SU-DHL-6 (cell line): ENCODE results near the gene ANKRD42.

Experiments
- H2AFZ ChIP-seq: fragments of 200-600 bp; sonication (generic); 2 replicates; pipeline ENCODE4 v1.6.1; 2014; ENCODE audit warnings: low read depth, mild to moderate bottlenecking, moderate library complexity, mixed read lengths, antibody characterized with exemption, low read length; ENCODE audit not compliant: severe bottlenecking
- H3F3A ChIP-seq: fragments of 200-600 bp; shearing (Covaris generic); 2 replicates; pipeline ENCODE4 v1.6.0; 2016; ENCODE audit warnings: antibody characterized with exemption, mild to moderate bottlenecking; ENCODE audit not compliant: insufficient read depth
- H3K27ac ChIP-seq: fragments of 200-600 bp; sonication (generic); 2 replicates; pipeline ENCODE4 v1.5.1; 2016; ENCODE audit warnings: low read depth, mild to moderate bottlenecking, low read length, moderate library complexity, mixed read lengths
- H3K27me3 ChIP-seq: fragments of 200-600 bp; sonication (generic), shearing (Covaris generic); 2 replicates; pipeline ENCODE4 v1.6.0; 2014; ENCODE audit warnings: mild to moderate bottlenecking, low read length
- H3K36me3 ChIP-seq: fragments of 200-600 bp; sonication (generic); 2 replicates; pipeline ENCODE4 v1.6.1; 2014; ENCODE audit warnings: mild to moderate bottlenecking, low read length, mixed read lengths
- H3K4me2 ChIP-seq: fragments of 300-600, 200-600 bp; shearing (Covaris generic), sonication (generic); 2 replicates; pipeline ENCODE4 v1.6.0; 2014; ENCODE audit warnings: low read length, low read depth, mild to moderate bottlenecking; ENCODE audit not compliant: poor library complexity, severe bottlenecking
- H3K4me3 ChIP-seq: fragments of 200-600 bp; sonication (generic); 2 replicates; pipeline ENCODE4 v1.5.1; 2014; ENCODE audit warnings: antibody characterized with exemption, low read length, mild to moderate bottlenecking, mixed read lengths; ENCODE audit not compliant: insufficient read depth, poor library complexity, severe bottlenecking
- H3K79me2 ChIP-seq: fragments of 200-600 bp; sonication (generic); 2 replicates; pipeline ENCODE4 v1.6.1; 2014; ENCODE audit warnings: mild to moderate bottlenecking, low read length, moderate library complexity; ENCODE audit not compliant: insufficient read depth
- H3K9ac ChIP-seq: fragments of 200-600 bp; sonication (generic); 2 replicates; pipeline ENCODE4 v1.7.0; 2014; ENCODE audit warnings: mild to moderate bottlenecking, low read length
- H3K9me2 ChIP-seq: fragments of 200-600 bp; sonication (generic); replicated peaks from 2 replicates; pipeline ENCODE4 v1.6.1; 2014; ENCODE audit warnings: low read length; ENCODE audit not compliant: insufficient read depth
- H3K9me3 ChIP-seq: fragments of 200-600 bp; sonication (generic); 2 replicates; pipeline ENCODE4 v1.6.1; 2014; ENCODE audit warnings: low read length, mixed read lengths; ENCODE audit not compliant: insufficient read depth
- H4K20me1 ChIP-seq: fragments of 200-600 bp; sonication (generic); 2 replicates; pipeline ENCODE4 v1.6.1; 2014; ENCODE audit warnings: low read depth, mild to moderate bottlenecking, antibody characterized with exemption, low read length, moderate library complexity, mixed read lengths
- EZH2phosphoT487 ChIP-seq: fragments of 200-600 bp; sonication (generic), shearing (Covaris generic); conservative IDR thresholded peaks from 2 replicates; pipeline ENCODE4 v1.6.1; 2018; ENCODE audit warnings: mild to moderate bottlenecking, antibody characterized with exemption, low read length, moderate library complexity, mixed read lengths
- TF ChIP-seq, protein P1 (sequence below): fragments of 200-600 bp; sonication (generic); IDR thresholded peaks from one replicate; pipeline ENCODE4 v1.5.1; 2017; ENCODE audit warnings: antibody characterized with exemption, mild to moderate bottlenecking, low read length, moderate library complexity; ENCODE audit not compliant: insufficient read depth, poor library complexity, severe bottlenecking

Gene ANKRD42

DNA sequence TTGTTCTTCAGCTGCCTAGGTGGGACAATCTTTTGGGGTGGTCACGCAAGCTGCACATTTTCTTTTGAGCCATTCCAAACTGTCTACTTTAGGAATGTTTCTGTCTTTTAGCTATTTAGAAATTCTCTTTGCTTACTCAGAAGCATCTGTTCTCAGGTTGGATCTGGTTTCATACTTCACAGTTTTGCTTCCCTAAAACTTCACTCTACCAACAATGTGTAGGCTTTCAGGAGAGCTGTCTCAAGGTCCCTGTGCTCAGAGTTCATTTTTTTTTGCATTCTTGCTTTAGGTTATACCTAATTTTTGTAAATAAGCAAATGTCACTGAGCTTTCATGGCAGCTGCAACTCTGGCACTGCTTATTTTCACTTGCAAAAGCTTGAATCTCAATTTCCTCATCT lies 55.9 kb downstream of the ANKRD42 start:
- Histone ChIP-seq H3K4me2 (no peak overlapping the region), H3K36me3 (no peaks in the 10 kb centered on the region), H3F3A (no peaks in the 10 kb centered on the region), H3K9me3 (no peaks in the 10 kb centered on the region), H3K9me2 (no peaks in the 10 kb centered on the region), H3K4me3 (no peak overlapping the region), H3K9ac (no peak overlapping the region), H3K27ac (no peak overlapping the region), H2AFZ (no peak overlapping the region), H3K79me2 (no peaks in the 10 kb centered on the region), H4K20me1 (no peaks in the 10 kb centered on the region), H3K27me3 (no peaks in the 10 kb centered on the region)
- no peak for TF ChIP-seq EZH2phosphoT487
- TF ChIP-seq, protein P1, sequence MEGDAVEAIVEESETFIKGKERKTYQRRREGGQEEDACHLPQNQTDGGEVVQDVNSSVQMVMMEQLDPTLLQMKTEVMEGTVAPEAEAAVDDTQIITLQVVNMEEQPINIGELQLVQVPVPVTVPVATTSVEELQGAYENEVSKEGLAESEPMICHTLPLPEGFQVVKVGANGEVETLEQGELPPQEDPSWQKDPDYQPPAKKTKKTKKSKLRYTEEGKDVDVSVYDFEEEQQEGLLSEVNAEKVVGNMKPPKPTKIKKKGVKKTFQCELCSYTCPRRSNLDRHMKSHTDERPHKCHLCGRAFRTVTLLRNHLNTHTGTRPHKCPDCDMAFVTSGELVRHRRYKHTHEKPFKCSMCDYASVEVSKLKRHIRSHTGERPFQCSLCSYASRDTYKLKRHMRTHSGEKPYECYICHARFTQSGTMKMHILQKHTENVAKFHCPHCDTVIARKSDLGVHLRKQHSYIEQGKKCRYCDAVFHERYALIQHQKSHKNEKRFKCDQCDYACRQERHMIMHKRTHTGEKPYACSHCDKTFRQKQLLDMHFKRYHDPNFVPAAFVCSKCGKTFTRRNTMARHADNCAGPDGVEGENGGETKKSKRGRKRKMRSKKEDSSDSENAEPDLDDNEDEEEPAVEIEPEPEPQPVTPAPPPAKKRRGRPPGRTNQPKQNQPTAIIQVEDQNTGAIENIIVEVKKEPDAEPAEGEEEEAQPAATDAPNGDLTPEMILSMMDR: no peak

DNA sequence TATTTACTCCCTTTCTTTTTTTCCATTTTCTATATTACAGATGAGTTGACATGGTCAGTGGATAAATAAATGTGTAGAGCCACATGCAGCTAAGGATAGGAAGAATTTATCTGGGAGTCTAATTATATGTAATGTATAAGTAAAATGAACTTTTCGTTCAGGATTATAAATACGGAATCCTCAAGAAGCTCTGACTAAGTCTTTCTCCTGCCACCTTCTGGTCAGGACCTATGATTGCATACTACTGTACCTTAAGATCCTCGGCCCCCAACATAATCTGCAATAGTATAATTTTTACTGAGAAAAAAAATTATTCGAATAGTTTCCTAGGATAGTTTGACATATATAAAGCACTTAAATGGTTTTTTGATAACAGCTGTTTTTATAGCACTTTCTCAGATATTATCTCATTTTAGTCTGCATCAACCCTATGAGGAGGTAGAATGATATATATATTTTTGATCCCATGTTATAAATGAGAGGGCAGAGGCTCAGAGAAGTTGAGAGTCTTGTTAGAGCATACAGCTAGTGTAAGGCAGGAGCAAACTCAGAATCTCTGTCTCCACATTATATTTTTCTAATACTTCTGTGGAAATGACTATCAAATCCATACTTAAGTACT lies 56.6 kb downstream of the ANKRD42 start:
- Histone ChIP-seq H3K9ac (no peak overlapping the region), H2AFZ (no peak overlapping the region), H3K79me2 (no peaks in the 10 kb centered on the region), H4K20me1 (no peaks in the 10 kb centered on the region), H3K27ac (no peak overlapping the region), H3K9me2 (no peaks in the 10 kb centered on the region), H3F3A (no peaks in the 10 kb centered on the region), H3K4me3 (no peak overlapping the region), H3K4me2 (no peak overlapping the region), H3K36me3 (no peaks in the 10 kb centered on the region), H3K27me3 (no peaks in the 10 kb centered on the region), H3K9me3 (no peaks in the 10 kb centered on the region)
- TF ChIP-seq EZH2phosphoT487: no peak
- TF ChIP-seq, protein P1: peak; percentile 72

DNA sequence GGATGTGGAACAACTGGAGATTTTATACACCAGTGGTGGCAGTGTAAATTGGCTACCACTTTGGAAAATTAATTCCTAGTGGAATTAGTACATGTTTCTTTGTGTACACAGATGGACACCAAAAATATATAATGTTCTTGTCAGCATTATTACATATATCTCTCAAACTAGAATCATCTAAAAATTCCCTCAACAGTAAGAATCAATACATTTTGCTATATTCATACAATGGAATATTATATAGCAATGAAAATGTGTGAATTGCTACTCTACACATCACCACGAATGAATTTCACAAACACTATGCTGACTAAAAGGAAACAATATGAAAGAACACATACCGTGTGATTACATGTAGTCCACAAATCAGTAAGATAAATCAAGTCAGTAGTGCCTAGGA lies 58.8 kb downstream of the ANKRD42 start:
- Histone ChIP-seq H3K9ac (no peak overlapping the region), H3F3A (no peaks in the 10 kb centered on the region), H3K79me2 (no peaks in the 10 kb centered on the region), H3K27me3 (no peaks in the 10 kb centered on the region), H3K9me2 (no peaks in the 10 kb centered on the region), H3K9me3 (no peaks in the 10 kb centered on the region), H3K4me2 (no peak overlapping the region), H2AFZ (no peak overlapping the region), H3K27ac (no peak overlapping the region), H3K36me3 (no peaks in the 10 kb centered on the region), H4K20me1 (no peaks in the 10 kb centered on the region), H3K4me3 (no peak overlapping the region)
- TF ChIP-seq, protein P1: no peak
- TF ChIP-seq EZH2phosphoT487: no peak
